ENCODE results near the gene BASP1. TPM values are rescaled to one million over a fixed set of nuclear protein-coding genes. Genes with fewer than 3 reads are reported as not detected.

The BASP1 gene
- polyA plus RNA-seq, 4 donors, result 56.7 to 87.3 (median 85.9) TPM

DNA sequence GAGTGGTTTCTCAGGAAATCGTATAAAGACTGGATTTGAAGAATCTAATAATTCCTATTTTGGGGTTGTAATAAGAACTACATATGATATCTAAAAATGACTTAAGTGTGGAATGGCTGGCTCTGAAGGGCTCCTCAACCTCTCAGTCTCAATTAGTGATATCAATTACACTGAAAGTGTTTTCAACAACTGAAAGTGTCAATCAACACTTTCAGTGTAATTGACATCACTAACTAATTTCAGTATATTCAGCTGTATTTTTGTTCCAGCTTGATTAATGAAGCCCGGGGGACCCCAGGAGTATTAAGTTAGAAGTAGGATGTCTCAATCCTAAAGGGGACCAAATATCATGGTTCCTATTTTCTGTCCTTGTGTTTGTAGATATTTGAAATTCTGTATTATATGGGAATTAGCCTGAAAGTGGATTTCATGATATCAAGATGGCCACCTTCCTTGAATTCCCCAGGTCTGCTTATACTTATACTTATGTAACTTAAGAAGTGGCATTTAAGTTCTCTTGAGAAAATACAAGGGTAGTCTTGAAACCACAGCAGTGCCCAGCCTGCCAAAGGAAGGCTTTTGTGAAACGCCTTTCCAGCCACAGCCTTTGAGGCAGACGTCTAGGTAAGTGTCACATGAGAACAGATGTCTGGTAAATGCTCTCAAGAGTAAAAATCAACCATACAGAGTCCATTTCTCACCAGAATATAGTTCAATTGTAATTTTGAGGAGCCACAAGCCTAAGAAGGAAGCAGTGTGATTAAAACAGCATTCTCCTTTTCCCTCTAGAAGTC, 4.6 kb downstream of the BASP1 start:
- DNase-seq (ENCODE audit: low read depth in 4 of 4, low spot score in 3 of 4), result no peak

DNA sequence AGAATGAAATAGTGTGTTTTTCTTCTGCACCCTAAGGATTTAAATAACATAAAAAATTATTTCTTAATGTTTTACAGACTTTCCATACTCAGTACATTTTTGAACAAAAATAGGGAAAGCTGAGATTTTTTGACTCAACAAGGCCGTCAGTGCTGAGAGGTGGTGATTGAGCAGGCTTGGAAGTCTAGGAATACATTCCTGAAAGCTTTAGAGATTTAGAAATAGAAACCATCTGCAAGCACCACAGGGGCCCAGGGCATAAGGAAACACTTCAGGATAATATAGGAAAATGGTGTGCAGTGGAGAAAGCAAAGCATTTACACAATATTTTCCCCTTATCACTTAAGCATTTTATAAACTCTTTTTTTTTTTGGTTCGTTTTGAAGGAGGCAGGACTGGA, 5.2 kb downstream of the BASP1 start:
- no peak for DNase-seq (ENCODE audit: low read depth in 4 of 4, low spot score in 3 of 4)

DNA sequence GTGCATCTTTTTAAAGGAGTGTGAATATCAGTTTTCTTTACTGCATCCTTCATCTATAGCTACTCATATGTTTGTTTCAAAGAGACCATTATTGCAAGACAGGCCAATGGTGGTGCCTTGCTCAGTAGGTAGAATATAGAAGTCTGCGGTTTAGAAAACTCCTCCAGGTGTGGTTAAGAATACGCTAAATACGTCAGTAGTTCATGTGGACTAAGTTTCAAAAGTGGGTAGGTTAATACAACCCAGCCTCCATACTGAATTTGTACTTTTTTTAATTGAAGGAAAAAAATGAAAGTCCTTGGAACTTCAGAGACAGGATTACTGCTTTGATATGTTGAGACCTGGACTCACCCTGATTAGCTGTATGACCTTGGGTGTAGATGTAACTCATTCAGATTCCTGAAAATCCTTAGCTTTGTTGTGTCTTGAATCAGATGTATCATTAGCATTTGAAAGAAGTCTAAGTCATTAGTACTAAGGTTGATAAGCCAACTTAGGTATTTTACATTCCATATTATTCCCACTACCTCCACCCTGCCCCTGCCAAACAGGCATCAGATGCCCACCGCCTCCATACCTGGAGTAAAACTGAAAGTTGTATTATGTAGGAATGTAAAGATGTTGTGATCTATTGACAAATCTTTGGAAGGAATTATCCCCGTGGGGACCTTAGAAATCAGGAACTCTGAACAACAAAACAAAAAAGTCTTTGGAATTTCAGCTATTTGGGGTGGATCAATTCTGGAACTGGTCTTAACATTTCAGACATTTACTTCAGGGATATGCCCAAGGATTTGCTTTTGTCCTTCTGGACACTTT, 6.1 kb downstream of the BASP1 start:
- no peak for DNase-seq (ENCODE audit: low read depth in 4 of 4, low spot score in 3 of 4)

DNA sequence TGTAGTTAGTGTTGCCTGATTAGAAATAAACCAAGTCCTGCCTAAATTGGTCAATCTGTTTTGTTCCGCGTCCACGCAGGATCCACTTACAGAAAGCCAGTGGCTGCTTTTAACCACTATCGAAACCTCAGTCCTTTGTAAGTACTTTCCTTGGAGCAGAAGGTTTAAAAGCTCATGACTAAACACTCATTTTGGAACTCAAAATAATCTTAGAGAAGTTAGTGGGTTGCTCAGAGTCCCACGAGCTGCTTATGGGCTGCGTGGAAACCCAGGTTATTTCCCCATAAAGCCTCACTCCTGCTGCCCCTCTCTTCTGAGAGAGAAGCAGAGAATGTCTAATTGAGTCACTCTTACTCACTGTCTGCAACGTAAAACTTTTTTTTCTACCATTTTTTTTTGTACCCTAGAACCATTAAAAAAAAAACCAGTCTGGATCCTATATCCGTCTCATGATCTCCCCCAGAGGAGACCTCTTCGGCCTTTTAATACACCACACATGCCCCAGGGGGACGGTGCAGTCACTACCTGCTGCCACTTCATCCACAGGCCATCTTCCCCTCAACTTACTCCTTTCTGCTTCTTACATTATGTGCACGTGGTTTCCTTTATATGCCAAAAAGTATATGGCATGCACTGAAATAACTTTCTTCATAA, 7.6 kb downstream of the BASP1 start:
- DNase-seq (ENCODE audit: low read depth in 4 of 4, low spot score in 3 of 4), result no peak

DNA sequence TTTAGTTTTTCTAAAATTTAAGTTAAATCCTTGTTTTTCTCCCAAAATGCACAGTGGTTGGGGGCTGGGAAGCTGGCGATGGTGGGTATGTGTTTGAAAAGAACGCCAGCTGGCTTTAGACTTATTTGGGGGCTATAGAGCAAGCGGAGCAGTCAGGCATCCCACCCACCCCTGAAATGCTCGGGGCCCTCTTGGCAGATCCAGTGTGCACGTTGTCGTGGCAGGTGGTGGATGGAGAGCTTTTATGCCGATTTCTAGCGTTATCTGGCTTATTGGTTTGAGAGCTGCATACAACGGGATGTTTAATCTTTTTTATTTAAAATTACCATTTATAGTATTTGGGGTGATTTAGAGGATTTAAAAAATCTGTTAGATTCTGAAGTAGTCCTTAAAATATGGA, 8.1 kb downstream of the BASP1 start:
- DNase-seq (ENCODE audit: low read depth in 4 of 4, low spot score in 3 of 4), result no peak

DNA sequence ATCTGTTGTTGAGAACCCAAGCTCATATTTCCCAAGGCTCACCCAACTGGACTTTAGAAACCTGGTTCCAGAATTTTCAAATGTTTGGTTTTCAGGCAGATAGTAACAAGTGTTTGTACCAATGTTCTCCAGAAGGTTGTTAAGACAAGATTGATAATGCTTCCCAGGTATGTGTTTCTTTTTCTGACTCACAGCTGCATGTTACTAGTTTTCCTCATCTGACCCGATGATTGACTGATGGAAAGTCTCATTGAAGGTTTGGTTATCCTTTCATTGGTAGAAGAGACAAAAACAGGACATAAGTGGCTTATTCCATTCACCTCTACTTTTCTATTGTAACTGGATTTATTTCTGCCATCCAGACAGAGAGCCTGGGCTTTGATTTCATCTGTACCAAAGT, 10.4 kb downstream of the BASP1 start:
- no peak for DNase-seq (ENCODE audit: low read depth in 4 of 4, low spot score in 3 of 4)

DNA sequence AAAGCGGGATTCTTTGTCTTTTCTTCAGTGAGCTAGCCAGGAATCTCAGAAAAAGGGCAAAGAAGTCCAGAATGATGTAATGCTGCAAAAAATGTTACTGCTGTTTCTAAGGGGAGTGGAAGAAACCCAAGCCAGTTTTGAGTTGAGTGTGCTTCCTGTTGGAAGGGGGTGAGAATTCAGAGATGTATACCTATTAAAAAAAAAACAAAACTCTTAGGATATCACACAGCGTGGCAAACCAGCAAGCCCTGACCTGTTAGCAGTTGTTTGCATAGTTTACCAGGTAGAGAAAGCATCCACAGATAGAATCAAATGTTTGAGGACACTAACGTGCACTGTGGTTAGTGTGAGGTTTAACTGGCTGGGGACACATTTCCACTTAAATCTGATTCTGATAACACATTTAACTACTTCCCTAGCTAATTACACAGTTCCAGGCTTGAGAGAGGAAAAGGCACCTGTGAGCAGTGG, 11.4 kb downstream of the BASP1 start:
- DNase-seq (ENCODE audit: low read depth in 4 of 4, low spot score in 3 of 4), result no peak

DNA sequence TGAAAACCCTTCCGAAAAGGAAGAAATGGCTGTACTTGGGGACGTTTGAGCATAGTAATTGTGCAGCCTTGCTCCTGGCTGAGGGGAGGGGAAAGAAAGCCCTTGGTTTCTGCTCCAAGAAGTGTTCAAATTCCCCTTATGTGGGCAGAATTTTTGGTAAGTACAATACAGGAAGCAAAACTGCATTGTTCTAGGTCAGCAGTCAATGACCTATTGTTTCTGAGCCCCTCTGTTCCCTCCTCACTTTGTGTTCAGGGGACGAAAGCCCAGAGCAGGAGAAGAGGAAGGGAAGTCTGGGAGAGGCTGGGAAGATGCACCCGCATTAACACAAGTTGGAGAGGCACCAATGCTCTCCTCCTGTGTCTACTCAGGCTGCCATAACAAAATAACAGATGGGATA, 11.9 kb downstream of the BASP1 start:
- DNase-seq (ENCODE audit: low read depth in 4 of 4, low spot score in 3 of 4), result no peak

DNA sequence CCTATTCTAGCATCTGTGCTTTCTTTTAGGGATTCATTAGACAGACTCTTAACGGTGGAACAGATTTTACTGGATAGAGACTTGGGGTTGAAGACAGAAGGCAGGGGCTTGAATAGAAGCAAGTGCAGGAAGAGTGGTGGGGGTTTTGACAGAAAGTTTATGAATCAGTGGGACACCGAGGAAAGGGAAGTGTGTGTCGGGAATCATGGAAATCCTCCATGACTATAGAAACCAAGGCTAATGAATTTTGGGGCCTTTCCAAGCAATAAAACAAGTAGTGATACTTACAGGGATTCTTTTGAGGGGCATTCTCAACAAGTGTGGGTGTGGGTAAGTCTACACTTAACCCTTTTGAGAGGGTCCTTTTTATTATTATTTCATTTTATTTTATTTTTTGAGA, 12.8 kb downstream of the BASP1 start:
- DNase-seq (ENCODE audit: low read depth in 4 of 4, low spot score in 3 of 4), result no peak

DNA sequence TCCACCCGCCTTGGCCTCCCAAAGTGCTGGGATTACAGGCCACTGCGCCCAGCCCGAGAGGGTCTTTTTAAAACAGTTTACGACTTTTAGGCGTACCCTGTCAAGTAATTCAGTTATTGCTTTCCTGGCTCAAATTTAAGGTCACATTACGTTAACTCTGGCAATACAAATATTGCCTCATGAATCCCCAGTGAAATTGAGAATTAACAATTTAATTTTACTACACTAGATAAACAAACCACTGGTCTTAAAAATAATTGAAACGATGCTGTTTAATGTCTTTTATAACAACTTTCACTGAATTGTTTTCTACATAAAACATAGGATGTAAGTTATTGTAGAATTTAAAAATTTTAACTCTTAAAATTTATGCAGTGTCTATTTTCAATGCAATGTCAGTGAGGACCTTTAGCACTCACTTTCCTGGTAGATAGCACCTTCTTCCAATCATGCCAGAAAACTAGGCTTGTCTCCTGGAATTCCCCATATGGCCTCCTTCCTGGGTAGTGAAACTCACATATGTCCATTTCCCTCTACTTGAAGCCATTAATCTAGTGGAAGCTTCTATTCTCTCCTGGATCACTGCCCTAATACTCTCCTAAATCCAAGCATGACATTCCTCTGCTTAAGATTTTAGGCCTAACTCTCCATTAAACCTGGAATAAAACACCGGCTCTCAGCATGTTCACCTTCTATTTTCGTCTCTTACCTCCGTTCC, 13.5 kb downstream of the BASP1 start:
- DNase-seq (ENCODE audit: low read depth in 4 of 4, low spot score in 3 of 4), result no peak

DNA sequence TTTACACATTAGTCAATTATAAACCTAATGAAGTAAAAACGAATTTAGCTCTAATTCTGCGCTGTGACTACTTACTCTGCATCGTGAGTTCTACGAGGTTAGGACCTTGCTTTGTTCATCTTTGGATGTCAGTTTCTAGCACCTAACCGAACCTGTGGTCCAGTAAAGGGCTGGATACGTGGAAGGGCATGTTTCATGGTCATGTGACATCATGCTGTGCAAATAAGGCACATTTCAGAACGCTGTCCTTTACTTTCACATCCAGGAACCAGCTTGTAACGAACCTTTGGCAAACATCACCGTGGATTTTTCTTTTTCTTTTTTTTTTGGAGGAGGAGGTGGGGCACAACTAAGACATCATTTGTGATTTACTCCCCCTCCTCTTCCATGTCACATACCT, 15.0 kb downstream of the BASP1 start:
- DNase-seq (ENCODE audit: low read depth in 4 of 4, low spot score in 3 of 4), result no peak

DNA sequence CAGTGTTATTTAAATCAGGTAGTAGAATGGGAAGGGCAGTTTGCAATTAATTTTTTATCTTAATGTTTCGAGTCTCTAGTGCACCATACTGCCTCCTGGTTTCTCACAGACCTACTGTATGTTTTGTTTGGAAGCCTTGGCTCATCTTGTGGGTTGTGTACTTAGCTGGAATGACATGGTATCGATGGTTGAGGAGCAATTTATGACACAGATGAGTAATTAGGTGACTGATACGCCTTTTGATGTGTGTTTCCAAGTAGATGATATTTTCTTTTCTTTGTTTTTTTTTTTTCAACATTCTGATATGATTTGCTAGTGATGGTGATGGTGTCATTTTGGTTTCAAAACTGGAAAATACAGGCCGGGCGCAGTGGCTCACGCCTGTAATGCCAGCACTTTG, 16.1 kb downstream of the BASP1 start:
- no peak for DNase-seq (ENCODE audit: low read depth in 4 of 4, low spot score in 3 of 4)

DNA sequence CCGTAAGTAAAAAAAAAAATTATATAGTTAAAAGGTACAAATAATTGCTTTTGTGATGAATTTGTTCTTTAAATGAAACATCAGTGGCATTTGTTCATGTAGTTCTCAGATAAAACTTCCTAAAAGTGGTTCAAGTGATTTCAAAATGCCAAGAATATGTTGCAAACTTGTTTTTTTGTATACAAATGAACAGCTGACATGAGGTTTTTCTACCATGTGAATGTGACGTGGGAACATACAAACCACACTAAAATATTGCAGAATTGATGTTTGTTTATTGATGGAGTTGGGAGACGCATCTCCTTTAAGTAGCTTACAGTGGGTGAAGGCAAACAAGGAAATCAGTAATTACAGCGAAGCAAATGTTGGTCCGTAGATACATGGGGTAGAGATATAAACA, 16.9 kb downstream of the BASP1 start:
- no peak for DNase-seq (ENCODE audit: low read depth in 4 of 4, low spot score in 3 of 4)

DNA sequence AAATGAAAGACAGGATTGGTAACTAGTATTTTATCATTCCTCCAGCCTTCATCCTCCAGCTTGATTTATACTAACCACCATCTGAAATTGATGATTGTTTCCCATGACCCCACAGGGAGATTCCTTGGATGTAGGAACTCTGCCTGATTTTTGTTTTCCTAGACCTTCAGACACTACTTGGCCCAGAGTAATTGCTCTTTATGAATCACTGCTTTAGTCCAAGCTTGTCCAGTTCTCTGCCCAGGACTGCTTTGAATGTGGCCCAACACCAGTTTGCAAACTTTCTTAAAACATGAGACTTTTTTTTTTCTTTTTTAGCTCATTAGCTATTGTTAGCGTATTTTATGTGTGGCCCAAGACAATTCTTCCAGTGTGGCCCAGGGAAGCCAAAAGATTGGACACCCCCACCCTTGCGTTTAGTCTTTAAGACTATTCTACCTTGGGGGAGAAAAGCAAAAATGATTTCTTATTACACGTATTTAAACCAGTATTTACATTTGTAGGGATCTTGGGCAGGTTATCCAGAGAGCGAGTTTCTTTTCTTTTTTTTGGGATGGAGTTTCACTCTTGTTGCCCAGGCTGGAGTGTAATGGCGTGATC, 18.4 kb downstream of the BASP1 start:
- no peak for DNase-seq (ENCODE audit: low read depth in 4 of 4, low spot score in 3 of 4)

DNA sequence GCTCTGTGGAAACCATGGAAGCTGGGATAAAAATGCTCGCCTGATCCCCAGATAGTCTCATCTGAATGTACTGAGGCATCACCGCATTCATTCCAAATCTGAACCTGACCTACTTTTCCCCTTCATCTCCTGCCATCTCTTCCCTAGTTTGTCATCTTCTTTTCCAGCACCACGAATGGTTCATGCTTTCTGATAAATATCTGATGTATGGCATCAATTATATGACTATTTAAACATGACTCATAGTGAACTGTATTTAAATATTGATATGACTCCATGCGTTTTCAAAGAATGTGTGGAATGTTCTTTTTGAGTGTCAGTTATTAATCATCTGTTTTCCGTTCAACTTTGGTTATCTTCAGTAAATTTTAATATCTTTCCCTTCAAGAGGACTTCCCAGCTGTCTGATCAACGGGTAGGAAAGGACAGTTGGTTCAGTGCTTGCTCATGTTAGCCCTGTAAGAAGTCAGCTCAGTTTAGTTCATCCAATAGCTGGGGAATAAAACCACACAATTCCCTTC, 21.1 kb downstream of the BASP1 start:
- DNase-seq (ENCODE audit: low read depth in 4 of 4, low spot score in 3 of 4), result no peak

DNA sequence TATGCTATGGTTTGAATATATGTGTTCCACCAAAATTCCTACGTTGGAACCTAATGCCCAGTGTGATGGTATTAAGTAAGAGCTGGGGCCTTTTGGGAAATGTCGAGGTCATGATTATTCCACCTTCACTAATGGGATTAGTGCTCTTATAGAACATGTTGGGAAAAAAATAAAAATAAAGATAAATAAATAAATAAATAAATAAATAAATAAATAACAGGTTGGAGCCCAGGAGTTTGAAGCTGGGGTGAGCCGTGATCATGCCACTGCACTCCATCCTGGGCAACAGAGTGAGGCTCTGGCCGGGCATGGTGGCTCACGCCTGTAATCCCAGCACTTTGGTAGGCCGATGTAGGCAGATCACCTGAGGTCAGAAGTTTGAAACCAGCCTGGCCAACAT, 22.5 kb downstream of the BASP1 start:
- DNase-seq (ENCODE audit: low read depth in 4 of 4, low spot score in 3 of 4), result no peak

DNA sequence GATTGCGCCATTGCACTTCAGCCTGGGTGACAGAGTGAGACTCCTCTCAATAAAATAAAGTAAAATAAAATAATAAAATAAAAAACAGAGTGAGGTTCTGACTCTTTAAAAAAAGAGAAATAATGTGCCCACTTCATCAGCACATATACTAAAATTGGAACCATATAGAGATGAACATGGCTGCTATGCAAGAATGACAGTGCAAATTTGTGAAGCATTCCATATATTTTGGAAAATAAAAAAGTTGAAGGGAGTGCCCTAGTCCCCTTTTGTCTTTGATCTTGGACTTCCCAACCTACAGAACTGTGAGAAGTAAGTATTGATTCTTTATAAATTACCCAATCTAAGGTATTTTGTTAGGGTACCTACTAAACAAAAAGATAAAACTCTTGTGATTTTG, 23.1 kb downstream of the BASP1 start:
- no peak for DNase-seq (ENCODE audit: low read depth in 4 of 4, low spot score in 3 of 4)

DNA sequence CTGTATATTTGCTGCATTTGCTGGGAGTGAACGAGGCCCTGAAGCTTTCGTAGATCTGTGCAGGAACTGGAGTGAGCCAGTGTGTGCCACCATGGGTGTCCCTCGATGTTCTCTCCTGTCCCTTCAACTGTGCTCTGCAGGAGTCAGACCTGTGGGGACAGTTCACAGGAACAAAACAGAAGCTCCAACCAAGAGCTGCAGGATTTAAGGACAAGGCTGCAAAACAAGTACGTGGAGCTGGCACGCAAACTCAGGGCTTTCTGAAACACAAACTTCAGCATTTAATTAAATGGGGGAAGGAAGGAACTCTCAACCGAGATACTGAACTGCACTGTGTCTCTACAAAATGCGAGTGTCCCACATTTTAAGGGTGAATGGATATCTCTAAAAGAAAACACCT, 24.2 kb downstream of the BASP1 start:
- no peak for DNase-seq (ENCODE audit: low read depth in 4 of 4, low spot score in 3 of 4)

DNA sequence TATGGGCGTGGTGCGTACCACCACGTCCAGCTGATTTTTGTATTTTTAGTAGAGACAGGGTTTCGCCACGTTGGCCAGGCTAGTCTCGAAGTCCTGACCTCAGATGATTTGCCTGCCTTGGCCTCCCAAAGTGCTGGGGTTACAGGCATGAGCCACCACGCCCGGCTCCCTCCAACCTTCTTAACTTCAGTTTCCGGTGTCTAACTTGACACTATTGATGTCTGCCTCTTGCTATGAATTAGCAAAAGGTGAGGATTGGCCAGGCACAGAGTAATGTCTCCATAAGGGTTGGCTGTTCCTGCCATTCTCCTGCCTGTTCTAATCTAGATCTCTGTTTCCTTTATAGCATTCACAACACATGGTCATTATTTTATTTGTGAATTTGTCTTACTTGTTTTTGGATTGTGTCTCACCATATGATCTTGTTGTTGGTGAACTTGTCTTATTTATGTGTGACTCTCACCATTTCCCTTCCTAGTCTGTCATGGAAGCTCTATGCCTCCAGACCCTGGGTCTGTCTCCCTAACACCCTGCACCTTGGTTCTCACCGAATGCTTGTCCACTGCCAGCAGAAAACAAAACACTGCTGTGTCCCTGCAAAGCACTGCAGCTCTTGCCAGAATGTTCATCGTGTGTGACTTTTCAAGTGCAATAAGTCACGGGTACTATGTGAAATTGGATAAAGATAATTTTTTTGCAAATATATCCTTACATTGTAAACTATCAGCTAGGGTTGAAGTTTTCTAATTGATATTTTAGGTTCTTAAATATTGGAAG, 26.0 kb downstream of the BASP1 start:
- DNase-seq (ENCODE audit: low read depth in 4 of 4, low spot score in 3 of 4), result no peak

Measured in left renal pelvis (tissue), 4 donors.